ENCODE measurements around the gene SUGCT.
A peak's percentile ranks its signal among the peaks of the same experiment; 100 is the strongest.
"Not testable (repeated sequence)": the region's sequence is repeated elsewhere in the genome, so short reads cannot be mapped to it uniquely, and the experiment has no call there.

Gene SUGCT

DNA sequence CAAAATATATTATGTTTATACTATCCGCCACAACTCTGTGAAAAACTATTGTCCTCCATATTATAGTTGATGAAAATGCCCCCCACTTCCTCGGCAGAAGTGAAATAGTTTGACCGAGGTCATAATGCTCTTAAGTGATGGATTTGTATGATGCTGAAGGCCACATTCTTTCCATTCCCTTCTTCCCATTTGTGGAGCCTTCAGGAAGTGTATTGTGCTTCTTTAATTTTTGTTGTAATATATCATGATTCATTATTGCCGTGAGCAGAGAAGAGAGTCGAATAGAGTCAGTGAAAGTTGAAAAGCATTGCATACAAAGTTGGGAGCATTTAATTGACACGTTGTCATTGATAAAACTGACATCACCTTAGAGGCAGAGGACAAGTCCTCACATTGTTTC is 460.3 kb downstream of the SUGCT start:
- Histone ChIP-seq H3K27me3 (no peaks in the 10 kb centered on the region), H3K27ac (no peak overlapping the region), H4K20me1 (no peaks in the 10 kb centered on the region), H3K9ac (no peak overlapping the region), H3K4me1 (peaks cover 19% of the 10 kb centered on the region), H3K4me3 (no peak overlapping the region), H3K9me3 (peaks cover 11% of the 10 kb centered on the region), H3K36me3 (no peaks in the 10 kb centered on the region), H3K4me2 (no peak overlapping the region)
- TF ChIP-seq Cebpa-rat (IDR thresholded peaks at IDR 0.05): no peak

- H3K9ac ChIP-seq: no peak overlapping the region
- H4K20me1 ChIP-seq: no peaks in the 10 kb centered on the region
- no peak overlapping the region for H3K4me2 ChIP-seq
- no peak overlapping the region for H3K27ac ChIP-seq
- peaks cover 22% of the 10 kb centered on the region for H3K4me1 ChIP-seq
- TF ChIP-seq Cebpa-rat (IDR thresholded peaks at IDR 0.05): no peak
- no peaks in the 10 kb centered on the region for H3K27me3 ChIP-seq
- H3K36me3 ChIP-seq: no peaks in the 10 kb centered on the region
- peaks cover 4% of the 10 kb centered on the region; the same call in 1 of the 2 replicates for H3K9me3 ChIP-seq
- H3K4me3 ChIP-seq: no peak overlapping the region
These were observed 461.0 kb downstream of the SUGCT start for GRCh38 chr7:40595832-40596231.

DNA sequence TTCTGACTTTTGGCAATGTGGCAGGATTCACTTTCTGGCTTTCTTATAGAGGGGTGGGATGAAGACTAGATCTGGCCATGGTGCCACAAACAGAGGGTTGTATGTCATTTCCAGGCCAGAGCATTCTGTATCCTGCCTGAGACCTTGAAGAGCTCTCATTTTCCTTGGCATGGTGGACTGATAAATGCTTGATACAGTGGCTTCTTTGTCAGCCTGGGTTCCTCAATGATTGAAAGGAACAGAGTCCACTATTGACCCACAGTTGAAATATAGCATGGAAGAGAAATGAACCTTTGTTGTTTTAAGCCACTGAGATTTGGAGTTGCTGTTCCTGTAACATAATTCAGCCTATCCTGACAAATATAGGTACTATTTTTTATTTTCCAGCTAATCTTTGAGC is 462.7 kb downstream of the SUGCT start:
- no peaks in the 10 kb centered on the region for H3K27me3 ChIP-seq
- no peak overlapping the region for H3K9ac ChIP-seq
- TF ChIP-seq Cebpa-rat (IDR thresholded peaks at IDR 0.05): no peak
- peaks cover 22% of the 10 kb centered on the region for H3K4me1 ChIP-seq
- no peaks in the 10 kb centered on the region for H4K20me1 ChIP-seq
- no peaks in the 10 kb centered on the region for H3K36me3 ChIP-seq
- no peak overlapping the region for H3K27ac ChIP-seq
- no peak overlapping the region for H3K4me2 ChIP-seq
- no peak overlapping the region for H3K4me3 ChIP-seq
- peaks cover 5% of the 10 kb centered on the region for H3K9me3 ChIP-seq

DNA sequence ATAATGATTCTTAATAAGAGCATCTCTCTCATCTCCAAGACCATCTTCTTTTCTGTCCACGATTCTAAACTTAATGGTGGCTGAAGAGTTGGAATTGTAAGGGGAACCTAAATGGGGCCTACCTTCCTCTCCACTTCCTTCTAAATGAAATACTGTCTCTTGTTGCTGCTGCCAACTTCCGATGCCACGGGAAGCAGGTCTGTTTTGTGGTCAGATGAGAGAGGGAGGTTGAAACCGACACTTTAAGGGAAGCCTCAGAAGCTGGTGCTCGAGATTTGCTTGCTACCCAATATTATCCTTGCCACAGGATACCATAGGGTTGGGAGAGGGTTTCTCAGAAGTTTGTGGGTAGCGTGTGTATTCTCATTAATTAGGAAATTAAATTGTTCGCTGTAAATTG is 464.1 kb downstream of the SUGCT start:
- no peak for TF ChIP-seq Cebpa-rat (IDR thresholded peaks at IDR 0.05)
- no peak overlapping the region for H3K9ac ChIP-seq
- no peaks in the 10 kb centered on the region for H3K36me3 ChIP-seq
- H4K20me1 ChIP-seq: no peaks in the 10 kb centered on the region
- peaks cover 5% of the 10 kb centered on the region for H3K9me3 ChIP-seq
- H3K4me2 ChIP-seq: peak overlapping the region; percentile 61
- H3K4me1 ChIP-seq: peaks cover 22% of the 10 kb centered on the region
- H3K27me3 ChIP-seq: no peaks in the 10 kb centered on the region
- H3K4me3 ChIP-seq: no peak overlapping the region
- H3K27ac ChIP-seq: no peak overlapping the region

GRCh38 chr7:40599836-40600235 is 465.0 kb downstream of the SUGCT start:
- H3K4me2 ChIP-seq: peak overlapping the region; percentile 61
- H4K20me1 ChIP-seq: no peaks in the 10 kb centered on the region
- no peak overlapping the region for H3K4me3 ChIP-seq

DNA sequence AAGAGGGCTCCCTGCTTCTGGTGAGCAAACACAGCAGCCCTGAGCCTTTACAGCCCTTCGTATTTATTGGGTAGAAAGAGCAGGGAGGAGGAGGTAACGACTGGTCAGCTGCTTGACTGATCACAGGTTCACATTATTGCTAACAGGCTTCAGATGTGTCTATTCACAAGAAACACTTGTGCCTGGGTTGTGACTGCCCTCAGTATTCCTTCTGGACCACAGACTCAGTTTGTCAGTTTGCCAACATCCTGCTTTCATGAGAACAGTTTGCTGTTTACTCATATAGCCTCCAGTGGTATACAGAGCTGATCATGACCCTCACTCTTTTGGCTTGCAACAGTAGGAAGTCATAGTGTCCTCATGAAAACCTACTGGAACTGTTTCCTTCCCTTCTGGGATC is 467.5 kb downstream of the SUGCT start:
- H3K4me3 ChIP-seq, H3K27me3 ChIP-seq, H3K27ac ChIP-seq, H3K4me2 ChIP-seq, H3K9me3 ChIP-seq, H3K36me3 ChIP-seq, H4K20me1 ChIP-seq, H3K9ac ChIP-seq: not testable (repeated sequence)
- peaks cover 22% of the 10 kb centered on the region for H3K4me1 ChIP-seq

More at GRCh38 chr7:40599836-40600235, 465.0 kb downstream of the SUGCT start:
- H3K9ac ChIP-seq: no peak overlapping the region
- H3K9me3 ChIP-seq: peaks cover 7% of the 10 kb centered on the region
- H3K27ac ChIP-seq: no peak overlapping the region
- H3K27me3 ChIP-seq: no peaks in the 10 kb centered on the region
- H3K36me3 ChIP-seq: no peaks in the 10 kb centered on the region
- TF ChIP-seq Cebpa-rat (IDR thresholded peaks at IDR 0.05): no peak
- H3K4me1 ChIP-seq: peaks cover 22% of the 10 kb centered on the region

DNA sequence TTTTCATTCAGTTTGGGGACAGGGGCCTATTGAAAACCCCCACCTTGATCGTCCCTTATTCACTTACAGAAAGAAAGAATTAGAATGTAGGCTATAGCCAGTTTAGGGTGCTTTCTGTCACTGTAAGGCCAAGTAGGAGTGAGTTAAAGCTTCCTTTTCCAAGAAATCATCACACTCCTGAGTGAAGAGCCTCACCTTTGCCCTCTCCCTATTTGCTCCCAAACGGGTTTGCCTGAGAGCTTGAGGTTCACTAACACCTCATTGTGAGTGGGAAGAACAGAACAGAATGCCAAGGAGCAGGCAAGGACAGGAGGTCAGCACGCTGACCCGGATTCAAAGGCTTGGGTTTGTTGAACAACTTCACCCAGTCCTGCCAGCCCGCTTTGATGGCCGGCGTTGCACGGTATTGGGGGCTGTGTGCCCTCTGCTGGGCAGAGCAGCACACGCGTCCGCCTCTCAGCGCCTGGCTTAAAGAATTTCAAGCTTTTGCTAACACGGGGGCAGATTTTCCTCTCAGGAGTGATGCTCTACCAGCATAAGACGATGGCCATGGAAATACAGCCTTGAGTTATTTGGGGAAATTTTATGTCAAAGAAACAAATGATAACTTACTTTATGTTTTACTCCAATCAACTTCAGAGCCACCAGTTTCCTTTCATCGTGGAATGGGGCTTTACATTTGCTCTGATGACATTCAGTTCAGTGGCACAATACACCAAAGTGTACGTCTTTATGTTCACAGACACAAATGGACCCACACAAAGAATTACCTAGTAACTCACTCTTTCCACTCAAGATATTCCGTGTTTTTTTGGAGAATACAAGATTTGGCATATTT is 470.0 kb downstream of the SUGCT start:
- no peak overlapping the region for H3K9ac ChIP-seq
- no peaks in the 10 kb centered on the region for H4K20me1 ChIP-seq
- no peak overlapping the region for H3K27ac ChIP-seq
- H3K4me3 ChIP-seq: no peak overlapping the region
- TF ChIP-seq Cebpa-rat (IDR thresholded peaks at IDR 0.05): no peak
- peaks cover 6% of the 10 kb centered on the region for H3K4me1 ChIP-seq
- H3K36me3 ChIP-seq: no peaks in the 10 kb centered on the region
- H3K27me3 ChIP-seq: no peaks in the 10 kb centered on the region
- peaks cover 8% of the 10 kb centered on the region for H3K9me3 ChIP-seq
- no peak overlapping the region for H3K4me2 ChIP-seq

DNA sequence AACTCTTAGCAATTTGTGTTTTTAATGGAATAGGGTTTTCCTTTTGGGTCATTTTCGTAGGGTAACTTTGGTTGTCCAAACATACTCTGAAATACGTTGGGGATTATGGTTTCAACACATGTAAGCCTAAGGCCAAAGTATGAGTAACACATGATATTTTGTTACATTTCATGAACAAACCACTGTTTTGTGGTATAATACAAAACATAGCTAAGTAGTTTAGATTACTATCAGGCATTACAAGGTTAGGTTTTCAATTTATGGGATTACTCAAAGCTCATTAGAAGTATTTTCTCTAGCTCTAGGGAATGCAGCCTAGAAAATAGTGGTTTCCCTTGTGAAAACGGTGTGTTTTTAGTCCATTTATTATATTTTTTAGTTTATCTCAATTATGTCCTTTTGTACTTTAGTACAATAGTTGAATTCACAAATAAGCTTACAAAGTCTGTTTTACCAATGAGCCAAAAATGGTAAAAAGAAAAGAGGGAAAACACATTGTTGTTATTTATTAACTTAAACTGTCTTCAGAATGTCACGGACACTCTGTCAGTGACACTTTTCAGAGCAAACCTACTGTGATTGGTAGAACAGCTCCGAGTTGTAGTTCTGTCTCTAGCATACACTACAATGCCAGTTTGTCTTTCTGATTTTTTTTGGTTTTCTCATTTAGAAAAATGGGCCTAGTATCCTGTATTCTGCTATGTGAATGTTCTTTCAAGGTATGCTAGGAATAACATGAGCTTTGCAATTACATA is 473.7 kb downstream of the SUGCT start:
- Histone ChIP-seq H3K4me1 (no peaks in the 10 kb centered on the region), H4K20me1 (no peaks in the 10 kb centered on the region), H3K4me2 (no peak overlapping the region), H3K9me3 (0 out of 2 replicates have a peak, but pooled peaks cover 3% of the 10 kb centered on the region), H3K27ac (no peak overlapping the region), H3K9ac (no peak overlapping the region), H3K36me3 (no peaks in the 10 kb centered on the region), H3K27me3 (no peaks in the 10 kb centered on the region), H3K4me3 (no peak overlapping the region)
- no peak for TF ChIP-seq Cebpa-rat (IDR thresholded peaks at IDR 0.05)

GRCh38 chr7:40610461-40610860 is 475.7 kb downstream of the SUGCT start:
- Histone ChIP-seq H3K27me3 (no peaks in the 10 kb centered on the region), H4K20me1 (no peaks in the 10 kb centered on the region), H3K4me1 (no peaks in the 10 kb centered on the region), H3K36me3 (no peaks in the 10 kb centered on the region), H3K4me2 (no peak overlapping the region), H3K9me3 (no peaks in the 10 kb centered on the region), H3K9ac (no peak overlapping the region), H3K4me3 (no peak overlapping the region), H3K27ac (no peak overlapping the region)
- no peak for TF ChIP-seq Cebpa-rat (IDR thresholded peaks at IDR 0.05)
